ENCODE measurements around the gene C17orf100.

Gene C17orf100

DNA sequence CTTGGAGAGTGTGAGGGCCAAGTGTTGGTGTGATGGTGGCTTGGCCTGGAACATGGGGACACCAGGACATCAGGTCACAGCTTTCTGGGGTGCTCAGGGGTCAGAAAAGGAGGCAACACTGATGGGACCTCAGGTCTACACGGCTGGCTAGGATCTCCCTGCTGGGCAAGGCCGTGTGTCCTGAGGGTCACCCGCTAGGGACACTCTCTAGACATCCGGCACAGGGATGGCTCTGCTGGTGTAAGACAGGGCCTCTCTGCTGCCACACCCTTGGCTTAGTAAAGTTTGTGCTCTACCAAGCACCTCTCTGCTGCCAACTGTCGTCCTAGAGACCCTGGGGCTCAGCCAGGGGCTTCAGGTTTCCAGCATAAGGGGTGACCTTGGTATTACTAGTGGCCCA, 45.3 kb downstream of the C17orf100 start:
- DNase-seq, result no peak

DNA sequence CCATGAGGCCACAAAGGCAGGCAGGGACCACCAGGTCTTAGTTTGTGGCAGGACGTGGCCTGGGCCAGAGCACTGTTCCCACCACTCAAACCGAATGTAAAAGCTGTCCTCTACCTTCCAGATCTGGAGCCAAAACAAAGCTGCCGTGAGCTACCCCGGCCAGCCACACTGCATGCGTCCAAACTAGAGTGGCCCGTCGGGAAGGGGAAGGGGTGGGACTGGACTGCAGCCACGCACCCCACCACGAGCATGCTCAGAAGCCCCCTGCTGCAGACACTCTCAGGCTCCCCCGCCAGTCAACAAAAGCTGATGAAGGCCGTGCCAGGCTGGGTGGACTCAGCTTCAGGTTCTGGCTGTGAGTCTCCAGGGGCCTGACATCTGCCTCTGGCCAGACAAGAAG, 46.4 kb downstream of the C17orf100 start:
- DNase-seq, result no peak

DNA sequence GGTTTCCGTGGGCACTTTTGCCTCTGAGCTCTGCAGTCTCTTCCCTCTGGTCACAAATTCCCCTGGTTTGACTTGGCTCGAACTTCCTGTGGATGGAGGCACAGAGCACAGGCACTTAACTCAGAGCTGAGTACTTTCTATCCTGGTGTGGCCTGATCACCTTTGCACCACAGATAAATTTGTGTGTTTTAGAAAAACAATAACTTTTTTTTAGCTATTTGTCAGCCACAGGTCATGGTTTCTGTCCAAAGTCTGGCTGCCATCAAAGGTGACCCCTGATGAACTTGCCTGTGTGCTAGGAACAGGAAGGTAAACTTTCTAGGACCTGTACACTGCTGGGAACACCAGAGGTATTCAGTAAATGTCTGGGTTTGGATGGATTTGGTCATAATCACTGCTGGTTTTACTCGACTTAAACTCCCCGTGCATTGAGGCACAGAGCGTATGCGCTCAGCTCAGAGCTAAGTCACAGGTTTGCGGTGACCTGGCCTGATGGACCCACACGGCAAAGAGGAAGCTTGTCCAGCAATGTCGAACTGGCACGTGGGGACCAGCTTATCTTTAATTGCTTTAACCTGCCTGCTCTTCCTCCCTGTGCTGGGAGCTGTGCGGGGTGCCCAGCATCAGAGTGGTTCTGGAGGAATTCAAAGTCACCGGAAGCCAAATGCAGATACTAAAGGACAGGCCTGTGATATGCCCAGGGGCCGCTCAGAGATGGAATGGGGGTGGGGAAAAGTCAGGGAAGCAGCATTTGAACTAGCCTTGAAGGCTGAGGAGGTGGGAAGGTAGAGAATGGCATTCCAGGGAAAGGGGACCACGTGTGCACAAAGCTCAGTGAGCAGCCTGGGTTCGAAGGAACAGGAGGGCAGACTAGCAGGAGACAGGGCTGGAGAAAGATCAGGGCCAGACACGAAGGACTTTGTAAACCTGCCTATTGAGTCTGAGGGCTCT, 48.7 kb downstream of the C17orf100 start:
- no peak for DNase-seq

DNA sequence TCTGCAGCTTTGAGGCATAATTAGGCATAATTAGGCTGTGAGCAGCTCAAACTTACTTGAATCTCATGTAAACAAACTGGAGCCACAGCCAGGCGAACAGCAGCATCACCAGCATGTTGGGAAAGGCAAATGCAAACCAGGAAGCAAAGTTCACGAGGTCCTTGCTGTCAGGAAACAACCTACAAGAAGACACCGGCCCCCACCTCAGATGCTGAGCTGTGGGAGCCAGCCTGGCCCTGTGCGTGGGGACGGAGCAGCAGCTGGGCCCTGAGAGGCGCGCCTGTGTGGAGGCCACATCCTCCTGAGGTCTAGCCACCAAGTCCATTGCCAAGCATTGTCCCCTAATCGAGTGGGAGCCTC, 49.4 kb downstream of the C17orf100 start:
- no peak for DNase-seq

DNA sequence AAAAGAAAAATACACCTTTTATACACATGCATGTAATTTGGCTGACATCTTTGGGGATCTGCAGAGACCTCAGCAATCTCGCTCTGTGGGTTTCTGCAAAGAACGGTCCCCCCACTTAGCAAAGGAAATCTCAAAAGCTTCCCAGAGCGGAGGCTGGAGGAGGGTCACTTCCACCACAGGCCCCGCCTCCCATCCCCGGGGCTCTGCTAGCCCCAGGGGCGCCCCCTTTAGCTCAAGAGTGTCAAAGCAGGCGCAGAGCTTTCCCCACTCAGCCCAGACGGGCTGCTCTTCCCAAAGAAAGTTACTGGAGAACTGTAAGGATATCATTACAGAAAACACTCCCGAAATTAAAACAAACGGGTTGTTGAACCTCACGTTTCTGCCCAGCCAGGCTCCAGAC, 50.2 kb downstream of the C17orf100 start:
- DNase-seq, result no peak

DNA sequence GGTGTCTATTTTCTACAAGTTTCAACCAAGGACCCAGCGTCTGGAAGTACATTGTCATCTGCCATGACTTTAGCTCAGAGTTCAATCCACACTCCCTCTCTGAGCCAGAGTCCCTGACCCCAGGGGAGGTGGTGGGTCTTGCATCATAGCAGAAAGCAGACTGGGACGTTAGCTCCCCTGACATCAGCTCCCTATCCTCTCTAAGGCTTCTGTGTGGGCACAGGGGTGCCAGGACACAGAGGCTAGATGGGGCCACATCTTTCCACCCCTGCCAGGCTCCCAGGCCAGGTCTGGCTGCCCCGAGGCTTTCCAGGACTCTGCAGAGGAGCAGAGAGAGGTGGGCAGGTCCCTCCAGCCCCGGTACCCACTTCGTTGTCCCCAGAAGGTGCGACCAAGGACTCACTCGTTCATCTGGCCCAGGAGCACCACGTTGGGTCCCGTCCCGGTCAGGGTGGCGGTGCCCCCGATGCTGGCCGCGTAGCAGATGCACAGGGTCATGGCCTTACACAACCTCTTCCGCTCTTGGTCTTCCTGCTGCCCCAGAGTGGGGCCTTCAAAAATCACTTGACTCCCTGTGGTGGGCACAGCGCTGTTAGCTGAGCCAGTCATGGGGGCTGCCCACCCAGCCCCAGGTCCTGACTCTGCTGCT, 51.1 kb downstream of the C17orf100 start:
- DNase-seq, result no peak
